CD4-positive, alpha-beta T cell treated with Interleukin-17A for 4 hours (primary cell): ENCODE data around the gene CCDC28B.
"Not testable (repeated sequence)": the region's sequence is repeated elsewhere in the genome, so short reads cannot be mapped to it uniquely, and the experiment has no call there.

Source experiments
- DNase-seq: peaks from one replicate; pipeline ENCODE4 v3.0.0-alpha.2; 2020; ENCODE audit warnings: mixed read lengths

Gene CCDC28B

DNA sequence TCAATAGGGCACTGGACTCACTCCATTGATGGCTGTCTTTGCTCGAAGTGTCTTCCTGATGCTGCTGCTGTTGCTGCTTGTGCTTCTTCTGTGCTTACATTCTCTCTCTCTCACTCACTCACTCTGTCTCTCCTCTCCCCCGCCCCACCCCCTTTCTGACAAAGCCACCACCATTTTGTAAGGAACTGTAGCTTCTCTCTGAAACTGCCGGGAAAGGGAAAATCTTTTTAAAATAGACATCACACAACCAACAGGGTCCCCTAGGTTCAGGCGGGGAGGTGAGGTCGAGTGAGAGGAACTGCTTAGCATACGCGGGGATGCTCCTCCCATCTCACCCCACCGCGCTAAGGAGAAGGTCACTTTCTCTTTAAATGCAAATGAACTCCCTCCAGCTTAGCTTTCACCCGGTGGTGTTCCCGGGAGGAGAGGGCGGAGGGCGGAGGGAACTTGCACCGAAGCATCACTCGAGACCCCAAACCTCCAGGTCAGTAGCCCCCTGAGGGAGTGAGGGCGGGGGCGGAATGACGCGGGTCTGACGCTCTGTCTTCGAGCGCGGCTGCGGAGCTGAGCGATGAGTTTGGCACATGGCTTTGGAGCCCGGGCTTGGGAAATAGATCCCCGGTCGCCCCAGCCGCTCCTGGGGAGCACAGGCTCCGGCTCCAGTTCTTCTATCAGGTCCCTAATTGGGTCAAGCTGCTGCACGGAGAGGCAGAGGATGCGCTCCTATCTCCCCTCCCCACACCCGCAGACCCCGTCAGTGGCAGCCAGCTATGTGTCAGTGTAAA is at the start of gene CCDC28B:
Gene CCDC28B, plus strand, starts transcription at position 370 of the 785 bp plus-strand sequence. CDS start 1,341 bp downstream, outside the sequence.
- DNase-seq = peak; percentile 62

DNA sequence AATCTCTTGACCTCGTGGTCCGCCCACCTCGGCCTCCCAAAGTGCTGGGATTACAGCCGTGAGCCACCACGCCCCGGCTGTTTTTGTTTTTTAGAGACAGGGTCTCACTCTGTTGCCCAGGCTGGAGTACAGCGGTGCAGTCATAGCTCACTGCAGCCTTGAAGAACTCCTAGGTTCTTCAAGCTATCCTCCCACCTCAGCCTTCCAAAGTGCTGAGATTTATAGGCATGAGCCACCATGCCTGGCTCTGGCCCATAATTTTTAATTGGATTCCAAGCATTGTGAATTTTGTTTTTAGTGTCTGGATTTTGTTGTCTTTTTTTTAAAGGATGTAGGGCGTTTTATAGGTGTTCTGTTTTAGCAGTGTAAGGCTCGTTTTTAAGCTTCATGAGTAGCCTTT is 49.5 kb upstream of the CCDC28B start:
- DNase-seq = no peak

DNA sequence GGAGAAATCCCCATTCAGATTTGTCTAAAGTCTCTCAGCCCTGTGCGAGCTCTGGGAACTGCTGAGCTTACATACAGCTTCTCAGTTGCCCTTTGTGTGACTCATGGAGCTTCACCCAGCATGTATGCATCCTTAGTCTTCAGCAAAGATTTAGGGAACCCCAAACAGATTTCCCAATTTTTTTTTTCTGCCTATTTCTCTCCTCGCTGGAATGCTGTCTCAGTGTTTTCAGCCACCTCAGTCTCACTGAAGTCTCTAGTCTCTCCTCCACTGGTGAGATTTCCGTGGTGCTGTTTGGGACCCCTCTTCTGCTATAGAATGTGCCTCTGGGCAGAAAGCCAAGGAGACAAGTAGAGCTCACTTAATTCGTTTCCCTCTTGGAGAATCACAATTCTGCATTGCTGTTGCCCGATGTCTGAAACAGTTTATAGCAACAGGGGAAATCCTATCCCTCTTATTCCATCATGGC is 49.0 kb upstream of the CCDC28B start:
- no peak for DNase-seq

DNA sequence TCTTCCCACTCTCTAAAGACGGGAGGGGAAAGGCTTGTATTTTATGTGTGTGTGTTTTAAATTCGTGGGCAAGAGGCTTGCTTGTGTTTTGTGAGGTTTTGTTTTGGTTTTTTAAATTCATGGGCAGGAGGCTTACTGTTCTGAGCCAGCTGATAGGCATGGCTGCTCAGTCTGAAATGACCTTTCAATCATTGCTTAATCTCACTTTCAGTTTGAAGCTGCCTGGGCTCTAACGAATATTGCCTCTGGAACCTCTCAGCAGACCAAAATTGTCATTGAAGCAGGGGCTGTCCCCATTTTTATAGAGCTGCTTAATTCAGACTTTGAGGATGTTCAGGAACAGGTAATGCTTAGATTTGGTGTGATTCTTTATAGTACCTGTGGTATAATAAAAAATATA is 41.2 kb upstream of the CCDC28B start:
- DNase-seq = no peak

DNA sequence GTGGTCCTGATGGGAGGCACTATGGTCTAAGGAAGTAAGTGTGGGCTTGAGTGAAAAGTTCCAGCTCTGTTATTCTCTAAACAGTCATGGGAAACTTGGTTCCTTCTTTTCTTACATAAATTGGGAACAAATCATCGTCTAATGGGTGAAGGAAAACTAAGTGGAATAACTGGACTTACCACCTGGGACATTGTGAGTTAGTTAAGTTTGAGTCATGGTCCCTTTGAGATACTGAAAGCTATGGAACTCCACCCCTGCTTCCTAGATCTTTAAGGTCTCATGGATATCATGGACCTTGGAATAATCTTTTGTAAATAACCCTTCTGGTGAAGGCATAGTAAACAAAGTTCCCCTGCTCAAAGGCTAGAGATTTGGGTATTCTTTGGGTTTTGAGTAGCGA is 37.0 kb upstream of the CCDC28B start:
- DNase-seq = no peak

DNA sequence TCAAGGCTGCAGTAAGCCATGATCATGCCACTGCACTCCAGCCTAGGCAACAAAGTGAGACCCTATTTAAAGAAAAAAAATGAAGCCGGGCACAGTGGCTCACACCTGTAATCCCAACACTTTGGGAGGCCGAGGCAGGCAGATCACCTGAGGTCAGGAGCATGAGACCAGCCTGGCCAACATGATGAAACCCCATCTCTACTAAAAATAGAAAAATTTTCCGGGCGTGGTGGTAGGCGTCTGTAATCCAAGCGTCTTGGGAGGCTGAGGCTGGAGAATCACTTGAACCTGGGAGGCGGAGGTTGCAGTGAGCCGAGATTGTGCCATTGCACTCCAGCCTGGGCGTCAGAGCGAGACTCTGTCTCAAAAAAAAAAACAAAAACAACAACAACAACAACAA is 34.8 kb upstream of the CCDC28B start:
- not testable (repeated sequence) for DNase-seq

DNA sequence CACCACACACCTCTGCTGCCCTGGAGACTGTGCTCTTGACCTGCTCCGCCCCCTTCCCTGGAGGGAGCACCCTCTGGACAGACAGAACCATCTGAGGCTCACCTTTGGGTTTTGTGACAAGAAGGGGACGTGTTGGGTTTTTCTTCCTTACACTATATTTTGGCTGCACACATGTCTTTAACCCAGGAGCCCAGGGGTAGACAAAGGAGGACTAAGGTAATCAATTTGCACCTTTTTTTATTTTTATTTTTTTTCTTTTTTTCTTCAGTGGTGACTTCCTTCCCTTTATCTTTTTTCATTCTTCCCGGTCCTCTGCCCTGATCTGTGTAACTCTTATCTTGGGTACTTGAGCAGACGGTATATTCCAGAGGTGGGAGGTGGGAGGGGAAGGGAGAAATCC is 29.4 kb upstream of the CCDC28B start:
- DNase-seq = no peak

DNA sequence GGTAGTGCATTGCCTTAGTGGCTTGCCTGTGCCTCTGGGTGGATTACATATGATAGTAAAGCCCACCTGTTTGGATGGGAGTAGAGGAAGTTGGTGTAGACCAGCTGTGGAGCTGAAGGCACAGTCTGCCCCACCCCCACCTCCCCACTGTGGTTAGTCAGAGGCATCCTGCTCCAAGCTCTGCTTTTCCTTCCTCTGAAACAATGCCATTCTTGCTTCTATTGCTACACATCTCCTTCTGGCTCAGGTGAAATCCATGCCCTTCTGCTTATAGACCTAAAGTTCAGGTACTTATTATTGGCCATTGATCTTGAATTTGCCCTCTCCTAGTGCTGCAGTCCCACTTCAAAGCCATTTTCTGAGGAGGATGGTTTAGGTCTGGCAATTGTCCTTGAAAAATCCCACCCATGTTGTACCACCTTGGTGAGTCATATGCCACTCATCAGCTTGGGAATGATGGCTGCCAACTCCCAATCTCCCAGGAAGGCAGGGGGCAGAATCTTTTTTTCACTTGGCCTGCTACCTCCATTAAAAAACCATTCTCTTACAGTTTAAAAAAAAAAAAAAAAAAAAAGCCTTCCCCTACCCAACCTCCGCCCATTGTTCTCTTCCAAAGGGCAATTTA is 27.7 kb upstream of the CCDC28B start:
- DNase-seq = peak; percentile 39

DNA sequence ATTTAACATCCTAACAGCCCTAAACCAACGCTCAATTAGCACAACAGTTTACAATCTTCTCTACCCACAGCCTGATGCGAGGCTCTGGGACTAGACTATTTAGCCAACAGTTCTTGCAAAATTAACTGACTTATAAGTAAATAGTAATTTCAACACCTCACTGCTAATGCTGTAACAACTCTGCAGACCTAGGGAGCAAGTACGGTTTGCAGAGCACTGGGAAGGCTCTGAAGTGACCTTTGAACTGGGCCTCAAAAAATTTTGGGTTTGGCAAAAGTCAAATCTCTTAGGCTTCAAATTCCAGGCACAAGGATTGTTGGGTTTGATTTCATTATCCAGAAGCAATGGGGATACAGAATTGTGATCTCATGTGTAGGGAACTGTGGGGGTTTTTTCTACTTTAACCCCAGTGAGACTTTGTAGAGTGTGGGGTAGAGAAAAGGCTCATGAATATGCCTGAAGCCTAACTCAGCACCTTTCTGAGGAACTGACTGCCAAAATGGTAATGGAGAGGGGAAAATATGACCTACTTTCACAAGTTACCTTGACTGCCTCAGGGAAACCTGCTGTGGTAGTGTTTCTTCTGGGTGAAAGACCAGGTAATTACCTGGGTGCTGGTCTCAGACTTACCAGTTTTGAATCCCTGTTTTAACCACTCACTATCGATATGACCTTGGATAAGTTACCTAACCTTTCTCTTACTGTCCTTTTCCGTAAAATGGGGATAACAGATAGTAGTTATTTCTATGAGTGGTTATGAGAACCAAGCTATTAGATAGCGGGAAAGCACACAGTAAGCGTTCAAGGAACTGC is 21.8 kb upstream of the CCDC28B start:
- DNase-seq = no peak

DNA sequence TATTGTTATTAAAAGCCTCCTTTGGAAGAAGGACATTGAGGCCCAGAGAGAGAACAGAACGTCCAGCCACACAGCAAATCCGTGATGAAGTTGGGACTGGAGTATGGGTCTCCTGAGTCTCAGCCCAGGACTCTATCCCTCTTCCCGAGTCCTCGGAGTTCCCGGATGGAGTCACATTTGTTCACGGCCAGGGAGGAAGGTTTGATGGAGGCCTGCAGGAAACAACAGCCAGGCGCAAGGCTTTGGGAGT is 21.3 kb upstream of the CCDC28B start:
- DNase-seq = no peak

DNA sequence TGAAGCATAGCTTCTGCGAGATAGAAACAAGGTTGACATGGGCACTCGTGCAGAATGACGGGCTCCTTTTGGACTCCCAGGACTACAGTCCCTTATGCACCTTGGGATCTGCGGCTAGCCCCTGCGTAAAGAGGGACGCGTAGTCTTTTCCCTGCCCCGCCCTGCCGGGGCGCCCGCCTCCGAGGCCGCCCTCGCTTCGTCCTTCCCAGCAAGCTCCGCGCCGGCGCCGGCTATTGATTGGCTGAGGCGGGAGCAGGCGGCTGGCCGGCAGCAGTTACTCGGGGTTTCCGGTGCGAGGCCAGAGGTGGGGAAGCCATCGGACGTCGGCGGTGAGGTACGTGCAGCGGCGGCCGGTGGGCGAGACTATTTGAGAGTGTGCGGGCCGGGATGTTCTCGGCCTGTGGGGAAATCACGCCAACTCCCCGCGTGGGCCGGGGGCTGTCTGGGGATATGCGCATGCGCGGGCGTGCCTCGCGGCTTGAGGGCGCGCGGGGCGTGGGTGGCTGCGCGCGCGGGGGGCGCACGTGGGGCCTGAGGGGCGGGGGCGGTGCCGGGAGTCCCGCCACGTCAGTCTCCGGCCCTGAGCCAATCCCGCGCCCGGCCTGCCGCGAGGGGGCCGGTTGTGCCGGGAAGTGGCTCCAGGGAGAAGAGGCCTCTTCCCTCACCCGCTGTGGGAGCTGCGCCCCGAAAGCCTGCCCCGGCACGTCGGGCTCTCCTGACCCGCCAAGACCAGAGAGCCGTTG is 20.8 kb upstream of the CCDC28B start, which contains the start of gene TXLNA:
Gene TXLNA, plus strand, starts transcription at position 233 of the 743 bp plus-strand sequence. CDS start 671 bp downstream, outside the sequence.
- peak; percentile 92 for DNase-seq

DNA sequence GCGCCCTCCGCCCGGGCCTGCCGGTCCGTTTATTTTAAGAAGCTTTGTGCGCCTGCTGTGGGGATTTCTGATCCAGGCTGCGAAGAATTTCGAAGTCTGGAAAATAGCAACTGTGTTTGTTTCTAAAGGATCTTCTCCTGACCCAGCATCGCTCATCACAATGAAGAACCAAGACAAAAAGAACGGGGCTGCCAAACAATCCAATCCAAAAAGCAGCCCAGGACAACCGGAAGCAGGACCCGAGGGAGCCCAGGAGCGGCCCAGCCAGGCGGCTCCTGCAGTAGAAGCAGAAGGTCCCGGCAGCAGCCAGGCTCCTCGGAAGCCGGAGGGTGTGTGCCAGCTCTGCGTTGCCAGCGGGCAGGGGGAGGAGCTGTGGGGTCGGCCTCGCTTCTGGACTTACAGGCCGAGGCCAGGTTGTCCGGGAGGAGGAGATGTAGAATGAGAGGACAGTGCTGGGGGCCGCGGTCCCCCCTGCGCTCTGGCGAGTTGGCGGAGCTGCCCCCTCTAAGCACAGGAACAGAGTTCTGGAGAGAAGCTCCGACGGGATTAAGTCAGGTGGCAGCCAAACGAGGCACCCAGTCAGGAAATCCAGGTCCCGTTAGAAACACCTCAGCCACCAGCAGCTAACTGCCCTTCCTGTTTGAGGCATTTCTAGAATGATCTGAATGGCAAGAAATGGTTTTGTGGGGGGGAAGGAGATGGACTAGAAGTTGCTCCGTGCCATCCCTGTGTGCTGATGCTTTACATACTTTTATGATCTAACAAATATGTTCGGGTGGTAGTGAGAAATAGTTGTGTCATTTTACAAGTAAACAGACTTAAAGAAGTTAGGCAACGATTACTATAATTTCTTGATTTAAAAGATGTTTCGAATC is 20.0 kb upstream of the CCDC28B start:
- DNase-seq = peak; percentile 40

DNA sequence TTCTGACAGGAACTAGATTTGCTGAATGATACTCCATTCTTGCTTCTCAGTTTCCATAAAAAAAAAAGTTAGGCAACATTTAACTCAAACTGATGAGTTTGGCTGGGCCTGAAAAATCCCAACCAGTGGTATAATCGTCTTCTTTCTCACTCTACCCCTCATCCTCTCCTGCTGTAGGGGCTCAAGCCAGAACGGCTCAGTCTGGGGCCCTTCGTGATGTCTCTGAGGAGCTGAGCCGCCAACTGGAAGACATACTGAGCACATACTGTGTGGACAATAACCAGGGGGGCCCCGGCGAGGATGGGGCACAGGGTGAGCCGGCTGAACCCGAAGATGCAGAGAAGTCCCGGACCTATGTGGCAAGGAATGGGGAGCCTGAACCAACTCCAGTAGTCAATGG is 19.3 kb upstream of the CCDC28B start:
- DNase-seq = no peak

DNA sequence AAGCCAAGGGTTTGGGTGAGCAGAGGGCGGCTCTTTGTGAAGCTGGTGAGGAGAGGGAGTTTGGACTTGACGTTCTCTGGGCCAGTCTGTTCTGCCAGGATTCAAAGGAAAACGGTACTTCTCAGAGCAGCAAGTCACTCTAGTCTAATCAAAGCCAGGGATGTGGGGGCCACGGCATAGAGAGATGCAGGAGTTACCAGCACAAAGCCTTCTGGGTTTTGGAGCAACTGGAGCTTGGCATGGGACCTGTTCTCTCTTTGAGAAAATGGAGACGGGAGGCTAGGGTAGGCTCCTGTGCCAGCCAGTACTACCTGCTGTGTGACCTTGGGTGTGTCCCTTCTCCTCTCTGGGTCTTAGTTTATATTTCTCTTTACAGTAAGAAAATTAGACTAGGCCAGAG is 18.8 kb upstream of the CCDC28B start:
- no peak for DNase-seq

DNA sequence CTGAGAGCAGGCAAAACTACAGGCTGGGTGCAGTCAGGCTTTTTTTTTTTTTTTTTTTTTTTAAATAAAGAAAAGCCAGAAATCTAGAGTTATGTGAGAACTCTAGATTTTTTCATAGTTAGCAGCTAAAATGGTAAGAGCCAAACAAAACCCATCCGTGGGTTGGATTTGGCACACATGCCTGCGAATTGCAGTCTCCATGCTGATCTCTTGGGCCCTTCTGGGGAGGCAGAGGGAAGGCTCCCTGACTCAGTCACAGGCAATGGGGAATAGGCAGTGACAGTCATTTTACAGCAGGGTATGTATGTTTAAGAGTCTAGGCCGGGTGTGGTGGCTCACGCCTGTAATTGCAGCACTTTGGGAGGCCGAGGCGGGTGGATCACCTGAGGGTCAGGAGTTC is 18.3 kb upstream of the CCDC28B start:
- DNase-seq = no peak

DNA sequence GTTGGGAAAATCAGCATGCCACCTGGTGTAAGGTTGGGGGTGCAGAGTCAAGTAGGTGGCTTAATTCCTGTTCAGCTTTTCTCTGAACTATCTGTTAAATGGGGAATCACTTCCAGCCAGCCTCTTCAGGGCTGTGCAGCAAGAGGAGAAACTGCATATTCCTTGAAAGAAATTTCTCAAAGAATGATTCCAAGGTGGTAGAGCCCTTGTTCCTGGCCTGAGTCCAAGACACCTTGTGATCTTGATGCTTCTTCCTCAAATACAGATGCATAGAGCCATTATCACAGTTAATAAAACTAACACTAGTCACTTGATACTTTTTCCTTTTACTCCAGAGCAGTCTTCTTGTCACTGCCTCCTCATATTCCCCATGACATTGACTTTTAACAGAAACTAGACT is 15.7 kb upstream of the CCDC28B start:
- DNase-seq = no peak

DNA sequence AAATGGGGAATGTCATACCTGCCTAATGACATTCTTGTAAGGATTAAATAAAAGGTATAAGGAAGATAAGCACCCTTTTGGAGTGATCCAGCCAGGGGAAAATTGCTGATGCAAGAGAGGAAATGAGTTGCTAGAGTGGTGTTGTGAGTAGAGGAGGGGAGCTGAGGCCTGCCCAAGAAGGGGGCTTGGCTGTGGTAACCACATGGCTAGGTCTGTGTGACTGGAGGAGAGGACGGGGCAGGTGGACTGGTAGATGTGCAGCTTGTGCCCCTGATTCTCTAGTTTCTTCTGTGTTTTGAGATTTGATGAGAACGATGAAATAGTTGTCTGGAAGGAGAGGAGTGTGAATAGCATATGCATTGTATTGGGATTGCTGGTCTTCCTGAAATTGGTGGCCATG is 14.3 kb upstream of the CCDC28B start:
- DNase-seq = no peak

DNA sequence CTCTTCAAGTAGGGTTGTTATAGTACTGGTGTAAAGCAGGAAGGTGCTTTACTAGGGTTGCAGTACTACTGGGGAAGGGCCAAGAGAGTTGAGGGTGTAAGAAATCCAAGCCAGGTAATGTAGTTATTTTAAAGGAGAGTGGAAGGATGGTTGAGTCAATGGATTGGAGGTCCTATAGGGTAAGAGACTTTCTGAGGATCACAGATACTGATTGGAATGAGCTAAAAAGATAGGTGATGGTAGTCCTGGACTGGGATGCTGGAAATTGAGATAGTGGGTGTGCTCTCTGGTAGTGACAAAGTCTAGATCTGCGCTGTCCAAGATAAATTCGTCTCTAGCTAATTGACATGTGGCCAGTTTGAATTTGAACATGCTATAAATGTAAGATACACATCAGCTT is 13.9 kb upstream of the CCDC28B start:
- no peak for DNase-seq

DNA sequence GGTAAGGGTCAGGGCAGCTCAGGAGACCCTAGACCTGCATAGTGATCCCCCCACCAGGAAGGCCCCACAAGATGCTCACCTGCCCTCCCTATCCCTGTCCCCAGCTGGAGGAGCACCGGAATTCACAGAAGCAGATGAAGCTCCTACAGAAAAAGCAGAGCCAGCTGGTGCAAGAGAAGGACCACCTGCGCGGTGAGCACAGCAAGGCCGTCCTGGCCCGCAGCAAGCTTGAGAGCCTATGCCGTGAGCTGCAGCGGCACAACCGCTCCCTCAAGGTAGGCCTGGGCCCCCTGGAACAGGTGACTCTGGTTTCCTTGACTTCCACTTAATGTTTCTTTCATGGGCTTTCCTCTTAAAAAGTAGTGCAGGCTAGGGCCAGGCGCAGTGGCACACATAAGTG is 12.5 kb upstream of the CCDC28B start:
- no peak for DNase-seq

DNA sequence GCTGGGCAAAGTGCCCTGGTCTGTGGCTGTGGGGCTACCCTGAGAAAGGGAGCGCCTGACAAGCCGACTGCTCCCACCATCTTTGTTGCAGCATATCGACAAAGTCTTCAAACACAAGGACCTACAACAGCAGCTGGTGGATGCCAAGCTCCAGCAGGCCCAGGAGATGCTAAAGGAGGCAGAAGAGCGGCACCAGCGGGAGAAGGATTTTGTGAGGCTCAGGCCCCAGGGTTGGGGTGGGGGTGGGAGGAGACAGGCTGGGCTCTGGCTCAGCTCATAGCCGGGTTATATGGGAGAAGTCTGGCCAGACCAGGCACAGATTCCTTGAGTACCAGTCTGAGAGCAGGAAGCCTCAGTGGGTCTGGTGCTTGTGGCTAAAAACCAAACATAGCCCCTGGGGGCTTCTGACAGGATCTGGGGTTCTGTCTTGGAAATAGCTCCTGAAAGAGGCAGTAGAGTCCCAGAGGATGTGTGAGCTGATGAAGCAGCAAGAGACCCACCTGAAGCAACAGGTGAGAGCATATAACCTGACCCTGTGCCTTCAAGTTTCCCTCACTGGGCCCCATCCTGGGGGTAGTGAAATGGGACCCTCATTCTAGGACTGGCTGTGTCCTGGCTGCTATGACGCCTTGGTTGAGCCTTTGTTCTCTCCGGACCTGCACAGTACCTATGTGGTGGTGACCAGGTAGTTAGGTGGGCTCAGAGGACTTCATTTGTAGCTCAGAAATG is 8.0 kb upstream of the CCDC28B start:
- DNase-seq = no peak

DNA sequence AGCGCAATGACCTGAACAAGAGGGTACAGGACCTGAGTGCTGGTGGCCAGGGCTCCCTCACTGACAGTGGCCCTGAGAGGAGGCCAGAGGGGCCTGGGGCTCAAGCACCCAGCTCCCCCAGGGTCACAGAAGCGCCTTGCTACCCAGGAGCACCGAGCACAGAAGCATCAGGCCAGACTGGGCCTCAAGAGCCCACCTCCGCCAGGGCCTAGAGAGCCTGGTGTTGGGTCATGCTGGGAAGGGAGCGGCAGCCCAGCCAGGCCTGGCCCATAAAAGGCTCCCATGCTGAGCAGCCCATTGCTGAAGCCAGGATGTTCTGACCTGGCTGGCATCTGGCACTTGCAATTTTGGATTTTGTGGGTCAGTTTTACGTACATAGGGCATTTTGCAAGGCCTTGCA is 5.4 kb upstream of the CCDC28B start:
- DNase-seq = no peak
